IMR-90 (cell line): ENCODE results near the gene TEX11. TPM values are rescaled to one million over a fixed set of nuclear protein-coding genes. Genes with fewer than 3 reads are reported as not detected.
A peak's percentile ranks its signal among the peaks of the same experiment; 100 is the strongest.
"Not testable (repeated sequence)": the region's sequence is repeated elsewhere in the genome, so short reads cannot be mapped to it uniquely, and the experiment has no call there.

Source experiments
- ATAC-seq: fragments of 200-7000 bp; cut with Tn5 transposase; 2 replicates; pipeline ENCODE4 v1.9.1; 2020; ENCODE audit warnings: low read depth, mild to moderate bottlenecking, moderate library complexity
- BruUV-seq: library from RNA; stranded (reverse); fragments of 400-500 nt; replicated peaks from 2 replicates; lab custom pipeline; 2021; lab: Mats Ljungman, UMichigan
- CTCF ChIA-PET: fragments of 300-600 bp; formaldehyde crosslinking; extraction: SDS; loops from one replicate; lab custom pipeline; 2021; ENCODE audit warnings: antibody characterized with exemption; lab: Yijun Ruan, JAX
- POLR2A ChIA-PET: fragments of 300-600 bp; sonication (Branson Sonifier 250); formaldehyde crosslinking; loops from one replicate; lab custom pipeline; 2022; ENCODE audit warnings: antibody characterized with exemption; ENCODE audit not compliant: unreplicated experiment; lab: Charles Lee
- DNase-seq: peaks from one replicate; pipeline ENCODE4 v3.0.0; 2013
- H2AFZ ChIP-seq: replicated peaks from 2 replicates; pipeline ENCODE3; 2013; ENCODE audit warnings: low read length, mild to moderate bottlenecking; ENCODE audit not compliant: poor library complexity
- H2AK5ac ChIP-seq: 2 replicates; pipeline ENCODE4 v1.6.1; 2013; ENCODE audit warnings: low read depth, low read length, inconsistent platforms
- H2AK9ac ChIP-seq: replicated peaks from 2 replicates; pipeline ENCODE3; 2013; ENCODE audit warnings: mild to moderate bottlenecking, low read depth, low read length, moderate library complexity; ENCODE audit not compliant: poor library complexity
- H2BK120ac ChIP-seq: 2 replicates; pipeline ENCODE4 v1.6.1; 2013; ENCODE audit warnings: low read depth, low read length, inconsistent platforms
- H2BK15ac ChIP-seq: 3 replicates; pipeline ENCODE4 v1.6.1; 2013; ENCODE audit warnings: low read depth, low read length, inconsistent platforms
- H2BK20ac ChIP-seq: 2 replicates; pipeline ENCODE4 v1.6.1; 2013; ENCODE audit warnings: low read depth, mild to moderate bottlenecking, inconsistent platforms, low read length, moderate library complexity
- H2BK5ac ChIP-seq: 2 replicates; pipeline ENCODE4 v1.6.1; 2013; ENCODE audit warnings: mild to moderate bottlenecking, low read depth, low read length, inconsistent platforms; ENCODE audit not compliant: poor library complexity, severe bottlenecking
- H3K14ac ChIP-seq: replicated peaks from 2 replicates; pipeline ENCODE4 v1.6.1; 2013; ENCODE audit warnings: low read depth, low read length, inconsistent platforms
- H3K18ac ChIP-seq: 2 replicates; pipeline ENCODE4 v1.6.1; 2013; ENCODE audit warnings: low read depth, low read length, control low read depth
- H3K23ac ChIP-seq: 2 replicates; pipeline ENCODE4 v1.6.1; 2013; ENCODE audit warnings: low read depth, low read length, inconsistent platforms
- H3K27ac ChIP-seq: 2 replicates; pipeline ENCODE4 v1.5.1; 2013; ENCODE audit warnings: mild to moderate bottlenecking, control low read depth, low read length; ENCODE audit not compliant: insufficient read depth
- H3K27me3 ChIP-seq: 2 replicates; pipeline ENCODE4 v1.6.1; 2013; ENCODE audit warnings: low read length; ENCODE audit not compliant: control insufficient read depth, insufficient read depth
- H3K36me3 ChIP-seq: 2 replicates; pipeline ENCODE4 v1.6.1; 2013; ENCODE audit warnings: low read length, mixed read lengths; ENCODE audit not compliant: control insufficient read depth, insufficient read depth
- H3K4ac ChIP-seq: 2 replicates; pipeline ENCODE4 v1.6.1; 2013; ENCODE audit warnings: low read depth, low read length, inconsistent platforms
- H3K4me1 ChIP-seq: 2 replicates; pipeline ENCODE4 v1.6.1; 2013; ENCODE audit warnings: low read length, mixed read lengths; ENCODE audit not compliant: control insufficient read depth, insufficient read depth
- H3K4me2 ChIP-seq: 2 replicates; pipeline ENCODE4 v1.6.1; 2013; ENCODE audit warnings: low read depth, mild to moderate bottlenecking, control low read depth, low read length, moderate library complexity
- H3K4me3 ChIP-seq: 2 replicates; pipeline ENCODE4 v1.5.1; 2013; ENCODE audit warnings: low read depth, mild to moderate bottlenecking, control low read depth, low read length, moderate library complexity; ENCODE audit not compliant: insufficient read depth
- H3K56ac ChIP-seq: 2 replicates; pipeline ENCODE4 v1.6.1; 2013; ENCODE audit warnings: low read length, inconsistent platforms; ENCODE audit not compliant: insufficient read depth; ENCODE audit errors: extremely low read depth
- H3K79me1 ChIP-seq, 2 experiments: 2 replicates each; pipeline ENCODE4 v1.6.1; 2013; ENCODE audit warnings: low read length in 2 of 2, inconsistent platforms in 1 of 2, low read depth in 1 of 2
- H3K9ac ChIP-seq: 2 replicates; pipeline ENCODE4 v1.6.1; 2013; ENCODE audit warnings: low read depth, low read length, control low read depth
- H3K9me1 ChIP-seq: 2 replicates; pipeline ENCODE4 v1.6.1; 2013; ENCODE audit warnings: low read length, inconsistent platforms; ENCODE audit not compliant: insufficient read depth
- H3K9me3 ChIP-seq: 2 replicates; pipeline ENCODE4 v1.6.1; 2013; ENCODE audit warnings: low read length; ENCODE audit not compliant: control insufficient read depth, insufficient read depth
- H4K20me1 ChIP-seq: 2 replicates; pipeline ENCODE4 v1.6.1; 2013; ENCODE audit warnings: low read length, inconsistent platforms; ENCODE audit not compliant: insufficient read depth
- H4K5ac ChIP-seq: 2 replicates; pipeline ENCODE4 v1.6.1; 2013; ENCODE audit warnings: mild to moderate bottlenecking, low read depth, low read length, control low read depth
- H4K8ac ChIP-seq, 2 experiments: 2 replicates each; pipeline ENCODE4 v1.6.1; 2013; ENCODE audit warnings: low read depth in 2 of 2, low read length in 2 of 2, control low read depth in 1 of 2, inconsistent platforms in 1 of 2
- H4K91ac ChIP-seq: 2 replicates; pipeline ENCODE4 v1.6.1; 2013; ENCODE audit warnings: low read depth, low read length, inconsistent platforms; ENCODE audit not compliant: insufficient read depth
- BHLHE40 ChIP-seq: fragments of 150-350 bp; IDR thresholded peaks from 2 replicates; pipeline ENCODE4 v1.6.1; 2016; ENCODE audit warnings: mild to moderate bottlenecking, low read depth, low read length
- CEBPB ChIP-seq: IDR thresholded peaks from 2 replicates; pipeline ENCODE4 v1.6.1; 2012; ENCODE audit warnings: low read depth, low read length, improper control_type of control experiment
- FOS ChIP-seq: fragments of 150-350 bp; IDR thresholded peaks from 2 replicates; pipeline ENCODE4 v1.6.1; 2016; ENCODE audit warnings: low read depth, low read length
- MAZ ChIP-seq: IDR thresholded peaks from 2 replicates; pipeline ENCODE4 v1.6.1; 2012; ENCODE audit warnings: low read depth, mild to moderate bottlenecking, low read length, improper control_type of control experiment, moderate library complexity, borderline replicate concordance
- NFE2L2 ChIP-seq: fragments of 150-350 bp; IDR thresholded peaks from 2 replicates; pipeline ENCODE4 v1.6.1; 2016; ENCODE audit warnings: low read depth, mild to moderate bottlenecking, low read length
- POLR2A ChIP-seq: IDR thresholded peaks from 2 replicates; pipeline ENCODE4 v1.6.1; 2012; ENCODE audit warnings: mild to moderate bottlenecking, low read depth, low read length
- SMC3 ChIP-seq: fragments of 150-350 bp; IDR thresholded peaks from 2 replicates; pipeline ENCODE4 v1.6.1; 2016; ENCODE audit warnings: low read depth, mild to moderate bottlenecking, antibody characterized with exemption, low read length, moderate library complexity
- WGBS, 2 experiments: methylation state at CpG; one replicate each; pipeline versions ENCODE4 v1.1.5 to v1.1.7; 2013; ENCODE audit warnings: missing lambda C conversion rate in 2 of 2; ENCODE audit not compliant: insufficient read length in 1 of 2; ENCODE audit errors: extremely low coverage in 2 of 2; 5-methylcytosine and 5-hydroxymethylcytosine counted together
- dilution Hi-C: fragments of 300-500 bp; cut with HindIII; formaldehyde crosslinking; loops from one replicate; pipeline ENCODE4 v1.14.3; 2018; ENCODE audit warnings: low sequenced_read_pairs; ENCODE audit not compliant: unreplicated experiment
- in situ Hi-C: fragments of 300-500 bp; cut with MboI; formaldehyde crosslinking; loops from 3 replicates; pipeline ENCODE4 v1.14.3; 2019; ENCODE audit warnings: low sequenced_read_pairs, inconsistent platforms, mixed read lengths
- intact Hi-C: fragments of 100-400 bp; cut with micrococcal nuclease; formaldehyde crosslinking; loops from 2 replicates; pipeline ENCODE4 v1.10.0; 2022
- polyA plus RNA-seq, 3 experiments: library from polyadenylated mRNA; depleted of rRNA; stranded (reverse); fragments of >200 nt; gene quantifications; 2 replicates each; pipeline ENCODE4 v1.2.3, GENCODE V29; 2012; ENCODE audit warnings: low replicate concordance in 1 of 3
- total RNA-seq: library from RNA; depleted of rRNA; stranded (reverse); fragments of >200 nt; gene quantifications from 2 replicates; pipeline ENCODE4 v1.2.3, GENCODE V29; 2012

TEX11 gene
- total and polyA plus RNA-seq, 2 of the 4 experiments (the other 2 are of a cell fraction) = not detected

- Histone ChIP-seq H3K79me1 (no peaks in the 10 kb centered on the region), H3K27ac (no peak overlapping the region), H2BK15ac (no peak overlapping the region), H3K23ac (no peak overlapping the region), H2AK9ac (no peak overlapping the region), H4K5ac (no peak overlapping the region), H2AFZ (no peak overlapping the region), H3K18ac (no peak overlapping the region), H2BK5ac (no peak overlapping the region), H4K91ac (no peak overlapping the region), H4K20me1 (no peaks in the 10 kb centered on the region), H3K4me3 (no peak overlapping the region), H3K9me1 (no peaks in the 10 kb centered on the region), H3K9ac (no peak overlapping the region), H3K4ac (no peak overlapping the region), H3K27me3 (peaks cover 2% of the 10 kb centered on the region; the same call in 1 of the 2 replicates), H3K4me1 (no peaks in the 10 kb centered on the region), H3K14ac (no peak overlapping the region), H2BK20ac (no peak overlapping the region), H3K4me2 (no peak overlapping the region), H2BK120ac (no peak overlapping the region), H4K8ac (no peak overlapping the region), H3K56ac (no peak overlapping the region), H3K36me3 (no peaks in the 10 kb centered on the region), H2AK5ac (no peak overlapping the region), H3K9me3 (no peaks in the 10 kb centered on the region)
- CTCF ChIA-PET = no interaction called here
- intact Hi-C loops = loop anchor here (10.0 kb wide), 1 partner anchor 63 kb away; no protein-coding TSS in a partner anchor
- in situ Hi-C loops = no loop called here
- POLR2A ChIA-PET = no interaction called here
- dilution Hi-C loops = no loop called here
- no peak for TF ChIP-seq FOS
- TF ChIP-seq POLR2A = no peak
- TF ChIP-seq BHLHE40 = no peak
- TF ChIP-seq CEBPB = peak; percentile 77
- no peak for TF ChIP-seq SMC3
- TF ChIP-seq NFE2L2 = no peak
- no peak for TF ChIP-seq MAZ
- DNase-seq (no peak), ATAC-seq (no peak)
- WGBS, 2 experiments = no CpG with 5 or more reads among the region's 3 CpGs
- BruUV-seq = no TSS peak
Observed at GRCh38 chrX:70852294-70852693, 56.2 kb downstream of the TEX11 start.

- H3K79me1 ChIP-seq, H2BK20ac ChIP-seq, H3K36me3 ChIP-seq, ATAC-seq, intact Hi-C loops, H4K5ac ChIP-seq, H3K4me3 ChIP-seq, H3K4me1 ChIP-seq, H2BK15ac ChIP-seq, H4K91ac ChIP-seq, H3K14ac ChIP-seq, H2AK9ac ChIP-seq, H3K56ac ChIP-seq, H3K9ac ChIP-seq, CTCF ChIA-PET, H2BK120ac ChIP-seq, H3K23ac ChIP-seq, H2BK5ac ChIP-seq, H3K9me3 ChIP-seq, H3K27me3 ChIP-seq, H4K8ac ChIP-seq, H3K27ac ChIP-seq, H2AFZ ChIP-seq, dilution Hi-C loops, H3K9me1 ChIP-seq, in situ Hi-C loops, H4K20me1 ChIP-seq, H2AK5ac ChIP-seq, H3K4me2 ChIP-seq, POLR2A ChIA-PET, H3K4ac ChIP-seq, BruUV-seq, H3K18ac ChIP-seq, DNase-seq: not testable (repeated sequence)
- WGBS, 2 experiments = no CpG with 5 or more reads among the region's 6 CpGs
Observed at GRCh38 chrX:70844081-70844480, 64.4 kb downstream of the TEX11 start.
